GM18502 (cell line): ENCODE results near the gene SUPT20HL2.
"Not testable (repeated sequence)": the region's sequence is repeated elsewhere in the genome, so short reads cannot be mapped to it uniquely, and the experiment has no call there.

Experiments
- ATAC-seq: cut with Tn5 transposase; IDR thresholded peaks from one replicate; pipeline ENCODE4 v1.9.1; 2021; ENCODE audit warnings: mild to moderate bottlenecking; ENCODE audit not compliant: unreplicated experiment, poor library complexity

Gene SUPT20HL2

GRCh38 chrX:24314019-24314635 lies at the start of gene SUPT20HL2:
Gene SUPT20HL2, minus strand, starts transcription at chrX:24314069. Its CDS starts 754 bp downstream, at chrX:24313315.
- no peak for ATAC-seq

GRCh38 chrX:24362089-24362745 lies 48.3 kb upstream of the SUPT20HL2 start:
- not testable (repeated sequence) for ATAC-seq

GRCh38 chrX:24360272-24360671 lies 46.4 kb upstream of the SUPT20HL2 start, which contains the start of gene SUPT20HL1:
Gene SUPT20HL1, plus strand, starts transcription at chrX:24360639. Its CDS starts 2,122 bp downstream, at chrX:24362761.
- ATAC-seq: no peak

GRCh38 chrX:24357106-24357505 lies 43.2 kb upstream of the SUPT20HL2 start:
- no peak for ATAC-seq

GRCh38 chrX:24355095-24355494 lies 41.2 kb upstream of the SUPT20HL2 start:
- ATAC-seq: no peak

- ATAC-seq: no peak
Measured at GRCh38 chrX:24350217-24350616, 36.3 kb upstream of the SUPT20HL2 start.

- ATAC-seq: no peak
Measured at GRCh38 chrX:24347881-24348280, 34.0 kb upstream of the SUPT20HL2 start.

GRCh38 chrX:24343719-24344118 lies 29.9 kb upstream of the SUPT20HL2 start:
- ATAC-seq: peak; percentile 93

GRCh38 chrX:24341795-24342194 lies 27.9 kb upstream of the SUPT20HL2 start:
- no peak for ATAC-seq

- no peak for ATAC-seq
Measured at GRCh38 chrX:24340501-24340900, 26.6 kb upstream of the SUPT20HL2 start.

GRCh38 chrX:24339911-24340310 lies 26.0 kb upstream of the SUPT20HL2 start:
- ATAC-seq: no peak

- no peak for ATAC-seq
Measured at GRCh38 chrX:24335871-24336270, 22.0 kb upstream of the SUPT20HL2 start.

- no peak for ATAC-seq
Measured at GRCh38 chrX:24334461-24334860, 20.6 kb upstream of the SUPT20HL2 start.

- ATAC-seq: no peak
Measured at GRCh38 chrX:24333371-24333770, 19.5 kb upstream of the SUPT20HL2 start.

- no peak for ATAC-seq
Measured at GRCh38 chrX:24332878-24333277, 19.0 kb upstream of the SUPT20HL2 start.

- no peak for ATAC-seq
Measured at GRCh38 chrX:24325231-24325630, 11.4 kb upstream of the SUPT20HL2 start.

- no peak for ATAC-seq
Measured at GRCh38 chrX:24321741-24322395, 8.0 kb upstream of the SUPT20HL2 start.

- ATAC-seq: no peak
Measured at GRCh38 chrX:24317567-24317966, 3.7 kb upstream of the SUPT20HL2 start.

- no peak for ATAC-seq
Measured at GRCh38 chrX:24316111-24316510, 2.2 kb upstream of the SUPT20HL2 start.

GRCh38 chrX:24312249-24312607 lies 1.6 kb downstream of the SUPT20HL2 start:
- ATAC-seq: not testable (repeated sequence)

GRCh38 chrX:24311507-24312248 lies 2.2 kb downstream of the SUPT20HL2 start:
- ATAC-seq: not testable (repeated sequence)
